IPS DF 19.7 (cell line): ENCODE measurements around the gene TRAPPC2.

Source experiments
- DNase-seq: peaks from one replicate; pipeline ENCODE4 v3.0.0-alpha.2; 2013; ENCODE audit warnings: low read depth, low spot score

The TRAPPC2 gene

GRCh38 chrX:13734278-13735172, at the start of gene TRAPPC2, which contains the start of gene OFD1:
Gene TRAPPC2 (minus strand): TSS chrX:13734620. CDS start chrX:13719963, 14,657 bp downstream.
Gene OFD1 (plus strand): TSS chrX:13734748. CDS start chrX:13735072, 324 bp downstream.
- DNase-seq = peak; percentile 87

- DNase-seq = no peak
These were observed 46.5 kb upstream of the TRAPPC2 start for GRCh38 chrX:13780868-13781427.

GRCh38 chrX:13778916-13779315, 44.5 kb upstream of the TRAPPC2 start:
- DNase-seq = no peak

GRCh38 chrX:13776387-13776786, 42.0 kb upstream of the TRAPPC2 start:
- no peak for DNase-seq

GRCh38 chrX:13775837-13776236, 41.4 kb upstream of the TRAPPC2 start:
- DNase-seq = no peak

- no peak for DNase-seq
These were observed 40.3 kb upstream of the TRAPPC2 start for GRCh38 chrX:13774696-13775095.

GRCh38 chrX:13770013-13770535, 35.7 kb upstream of the TRAPPC2 start:
- DNase-seq = no peak

GRCh38 chrX:13768939-13769338, 34.5 kb upstream of the TRAPPC2 start:
- no peak for DNase-seq

GRCh38 chrX:13764765-13765164, 30.3 kb upstream of the TRAPPC2 start:
- DNase-seq = no peak

- DNase-seq = no peak
These were observed 29.9 kb upstream of the TRAPPC2 start for GRCh38 chrX:13764281-13764680.

- DNase-seq = no peak
These were observed 29.1 kb upstream of the TRAPPC2 start for GRCh38 chrX:13763489-13763888.

GRCh38 chrX:13761606-13762414, 27.4 kb upstream of the TRAPPC2 start:
- DNase-seq = no peak

GRCh38 chrX:13760426-13760825, 26.0 kb upstream of the TRAPPC2 start:
- DNase-seq = no peak

GRCh38 chrX:13759152-13759718, 24.8 kb upstream of the TRAPPC2 start:
- no peak for DNase-seq

- no peak for DNase-seq
These were observed 22.0 kb upstream of the TRAPPC2 start for GRCh38 chrX:13756381-13756780.

- no peak for DNase-seq
These were observed 20.8 kb upstream of the TRAPPC2 start for GRCh38 chrX:13755254-13755653.

GRCh38 chrX:13754765-13755164, 20.3 kb upstream of the TRAPPC2 start:
- no peak for DNase-seq

GRCh38 chrX:13752646-13753045, 18.2 kb upstream of the TRAPPC2 start:
- no peak for DNase-seq

GRCh38 chrX:13752141-13752540, 17.7 kb upstream of the TRAPPC2 start:
- no peak for DNase-seq

- no peak for DNase-seq
These were observed 16.4 kb upstream of the TRAPPC2 start for GRCh38 chrX:13750812-13751211.

GRCh38 chrX:13750204-13750603, 15.8 kb upstream of the TRAPPC2 start:
- DNase-seq = no peak

GRCh38 chrX:13748486-13748885, 14.1 kb upstream of the TRAPPC2 start:
- DNase-seq = no peak
